Inflammatory macrophage treated with lipopolysaccharide for 1 hour (primary cell): ENCODE measurements around the gene RAD17.
"Not testable (repeated sequence)": the region's sequence is repeated elsewhere in the genome, so short reads cannot be mapped to it uniquely, and the experiment has no call there.

Experiments used
- DNase-seq, 2 donors: peaks; one replicate each; pipeline ENCODE4 v3.0.0-alpha.2; 2020 to 2022

The RAD17 gene

GRCh38 chr5:69369340-69370121 is at the start of gene RAD17, which contains the start of the genes AK6 and TAF9:
RAD17 (plus strand) TSS chr5:69369818; CDS start chr5:69372209, 2,391 bp downstream.
AK6 (minus strand) TSS chr5:69369520; CDS start chr5:69369490, 30 bp downstream.
TAF9 (minus strand) TSS chr5:69369520; CDS start chr5:69365737, 3,783 bp downstream.
- DNase-seq, result peak; percentile 80 to 86

DNA sequence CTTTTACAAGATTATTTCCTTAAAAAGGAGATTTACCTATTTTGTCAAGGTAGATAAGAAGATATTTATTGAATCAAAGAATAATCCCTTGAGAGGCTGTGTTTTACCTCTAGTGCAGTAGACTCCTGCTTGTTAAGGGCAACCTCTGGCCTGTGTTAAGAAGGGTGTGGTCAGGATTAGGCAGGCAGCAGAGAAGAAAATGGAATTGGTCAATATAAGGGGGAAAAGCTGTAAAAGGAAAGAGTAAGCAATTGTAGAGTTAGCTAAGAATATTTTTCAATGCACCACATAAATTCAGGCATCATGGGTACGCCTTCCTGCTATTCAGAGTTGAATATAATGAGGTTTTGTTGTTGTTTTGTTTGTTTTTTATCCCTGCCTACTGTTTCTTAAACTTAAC is 43.3 kb upstream of the RAD17 start:
- no peak for DNase-seq

- DNase-seq, result no peak
Measured at GRCh38 chr5:69329905-69330489, 39.6 kb upstream of the RAD17 start.

- DNase-seq, result peak; percentile 17 to 28
Measured at GRCh38 chr5:69331528-69332445, 37.8 kb upstream of the RAD17 start.

- DNase-seq, result not testable (repeated sequence)
Measured at GRCh38 chr5:69333668-69334315, 35.8 kb upstream of the RAD17 start.

- peak; percentile 67 to 83 for DNase-seq
Measured at GRCh38 chr5:69334793-69335268, 34.8 kb upstream of the RAD17 start.

- DNase-seq, result peak in 1 of 2 donors; percentile 66
Measured at GRCh38 chr5:69335341-69335935, 34.2 kb upstream of the RAD17 start.

DNA sequence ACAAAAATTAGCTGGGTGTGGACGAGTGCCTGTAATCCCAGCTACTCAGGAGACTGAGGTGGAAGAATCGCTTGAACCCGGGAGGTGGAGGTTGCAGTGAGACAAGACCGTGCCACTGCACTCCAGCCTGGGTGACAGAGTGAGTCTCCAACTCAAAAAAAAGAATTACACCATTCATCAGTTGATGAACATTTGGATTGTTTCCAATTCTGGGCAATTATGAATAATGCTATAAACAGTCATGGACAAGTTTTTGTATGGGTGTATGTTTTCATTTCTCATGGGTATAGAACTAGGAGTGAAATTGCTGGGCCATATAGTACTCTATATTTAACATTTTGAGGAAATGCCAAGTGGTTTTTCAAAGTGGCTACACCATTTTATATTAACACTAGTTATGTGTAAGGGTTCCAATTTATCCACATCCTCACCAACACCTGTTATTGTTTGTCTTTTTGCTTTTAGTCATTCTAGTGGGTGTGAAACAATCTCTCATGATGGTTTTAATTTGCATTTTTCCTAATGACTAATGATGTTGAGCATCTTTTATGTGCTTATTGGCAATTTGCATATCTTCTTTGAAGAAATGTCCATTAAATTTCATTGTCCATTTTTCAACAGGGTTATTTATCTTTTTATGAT is 28.0 kb upstream of the RAD17 start:
- DNase-seq, result no peak

DNA sequence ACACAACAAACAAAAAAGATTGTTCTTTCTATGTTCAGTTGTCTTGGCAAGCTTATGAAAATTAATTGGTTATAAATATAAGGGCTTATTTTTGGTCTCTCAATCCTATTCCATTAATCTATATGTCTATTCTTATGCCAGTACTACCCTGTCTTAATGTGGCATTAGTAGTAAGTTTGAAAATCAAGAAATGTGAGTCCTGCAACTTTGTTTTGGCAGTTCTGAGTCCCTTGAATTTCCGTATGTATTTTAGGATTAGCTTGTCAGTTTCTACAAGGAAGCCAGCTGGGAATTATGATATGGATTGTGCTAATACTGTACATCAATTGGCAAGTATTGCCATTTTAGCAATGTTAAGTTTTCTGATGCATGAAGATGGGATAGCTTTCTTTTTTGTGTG is 26.5 kb upstream of the RAD17 start:
- no peak for DNase-seq

DNA sequence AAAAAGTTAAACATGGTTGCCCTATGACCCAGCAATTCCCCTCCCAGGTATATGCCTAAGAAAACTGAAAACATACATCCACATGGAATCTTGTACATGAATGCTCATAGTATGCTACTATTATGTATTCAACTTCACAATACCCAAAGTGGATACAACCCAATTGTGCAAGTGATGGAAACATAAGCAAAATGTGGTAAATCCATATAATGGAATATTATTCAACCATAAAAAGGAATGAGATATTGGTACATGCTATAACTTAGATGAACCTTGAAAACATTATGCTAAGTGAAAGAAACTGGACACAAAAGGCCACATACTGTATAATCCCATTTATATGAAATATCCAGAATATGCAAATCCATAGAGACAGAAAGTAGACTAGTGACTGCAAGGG is 19.0 kb upstream of the RAD17 start:
- no peak for DNase-seq

DNA sequence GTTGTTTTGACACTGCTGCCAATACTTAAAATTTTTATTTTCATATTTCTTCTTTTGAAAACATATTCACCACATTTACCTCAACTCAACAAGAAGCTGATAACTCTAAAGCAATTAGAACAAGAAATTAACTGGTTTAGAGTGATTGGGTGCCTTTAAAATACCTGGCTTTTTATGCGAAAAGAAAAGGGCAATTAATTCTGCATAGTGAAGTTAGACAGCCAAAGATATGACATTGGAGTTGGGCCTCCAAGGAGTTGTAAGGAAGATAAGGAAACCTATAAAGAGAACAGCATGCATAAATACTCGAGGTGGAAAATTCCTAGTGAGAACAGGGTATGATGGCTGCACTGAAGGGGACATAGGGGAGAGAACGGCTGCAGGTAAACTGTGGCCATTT is 9.9 kb upstream of the RAD17 start:
- no peak for DNase-seq

GRCh38 chr5:69360442-69360841 is 9.2 kb upstream of the RAD17 start:
- DNase-seq, result no peak

- peak; percentile 10 to 15 for DNase-seq
Measured at GRCh38 chr5:69364414-69364813, 5.2 kb upstream of the RAD17 start.

DNA sequence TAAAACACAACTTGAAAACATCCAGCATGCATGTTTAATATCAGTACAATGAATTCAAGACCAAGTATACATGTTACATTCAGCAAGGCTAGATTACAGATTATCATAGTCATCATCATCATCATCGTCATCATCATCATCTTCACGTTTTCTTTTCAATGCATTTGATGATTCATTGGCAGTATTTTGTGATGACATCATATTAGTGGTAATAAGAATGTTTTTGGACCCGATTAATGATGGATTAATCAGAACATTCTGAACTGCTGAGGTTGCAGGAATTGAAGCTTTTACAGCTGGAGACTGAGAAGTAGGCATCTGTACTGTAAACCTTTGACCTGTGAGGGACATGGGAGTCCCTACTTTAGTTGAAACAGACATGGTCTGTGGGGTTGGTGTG is 4.8 kb upstream of the RAD17 start:
- DNase-seq, result no peak

GRCh38 chr5:69367697-69368279 is 1.8 kb upstream of the RAD17 start:
- DNase-seq, result no peak

GRCh38 chr5:69368458-69369339 is 919 bp upstream of the RAD17 start:
- DNase-seq, result peak; percentile 27 to 28

DNA sequence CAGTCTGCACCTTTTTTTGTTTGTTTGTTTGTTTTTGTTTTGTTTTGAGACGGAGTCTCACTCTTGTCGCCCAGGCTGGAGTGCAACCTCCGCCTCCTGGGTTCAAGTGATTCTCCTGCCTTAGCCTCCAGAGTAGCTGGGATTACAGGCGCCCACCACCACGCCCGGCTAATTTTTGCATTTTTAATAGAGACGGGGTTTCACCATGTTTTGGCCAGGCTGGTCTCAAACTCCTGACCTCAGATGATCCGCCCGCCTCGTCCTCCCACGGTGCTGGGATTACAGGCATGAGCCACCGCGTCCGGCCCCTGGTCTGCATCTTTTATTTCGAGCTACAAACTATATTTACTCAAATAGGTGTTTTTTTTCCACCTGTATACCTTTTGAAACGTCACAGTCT is 717 bp downstream of the RAD17 start:
- peak in 1 of 2 donors; percentile 2 for DNase-seq

GRCh38 chr5:69372394-69372793 is 2.8 kb downstream of the RAD17 start:
- DNase-seq, result no peak

DNA sequence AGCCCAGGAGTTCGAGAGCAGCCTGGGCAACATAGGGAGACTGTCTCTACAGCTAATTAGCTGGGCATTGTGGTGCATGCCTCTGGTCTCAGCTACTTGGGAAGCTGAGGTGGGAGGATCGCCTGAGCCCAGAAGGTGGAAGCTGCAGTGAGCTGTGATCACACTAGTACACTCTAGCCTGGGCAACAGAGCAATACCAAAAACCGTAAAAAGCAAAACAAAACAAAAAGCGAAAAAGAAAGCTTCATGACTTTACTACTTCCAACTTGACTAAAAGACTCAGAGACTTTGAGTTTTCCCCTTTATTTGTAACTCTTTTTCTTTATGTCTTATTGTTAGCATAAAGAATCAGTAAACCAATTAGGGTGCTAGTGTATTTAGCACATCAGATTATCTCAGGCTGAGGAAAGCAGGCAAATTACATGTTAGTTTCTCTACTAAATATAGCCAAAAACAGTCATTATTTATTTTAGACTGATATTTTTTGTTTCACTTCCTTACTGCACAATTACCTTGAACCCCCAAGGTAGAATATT is 5.4 kb downstream of the RAD17 start:
- no peak for DNase-seq

- DNase-seq, result no peak
Measured at GRCh38 chr5:69378376-69378775, 8.8 kb downstream of the RAD17 start.
